Duodenal mucosa (tissue), 2 donors: ENCODE data around the gene TM9SF1.

Experiments
- H3K27ac ChIP-seq: one replicate; pipeline ENCODE4 v1.7.0; 2013; ENCODE audit warnings: low read depth, low read length
- H3K27me3 ChIP-seq, 2 donors: one replicate each; pipeline ENCODE4 v1.7.0; 2013; ENCODE audit warnings: low read length in 2 of 2, control low read depth in 1 of 2; ENCODE audit not compliant: insufficient read depth in 2 of 2, control insufficient read depth in 1 of 2
- H3K36me3 ChIP-seq, 2 donors: one replicate each; pipeline ENCODE4 v1.7.0; 2013; ENCODE audit warnings: low read length in 2 of 2, control low read depth in 1 of 2; ENCODE audit not compliant: insufficient read depth in 2 of 2, control insufficient read depth in 1 of 2
- H3K4me1 ChIP-seq, 2 donors: one replicate each; pipeline ENCODE4 v1.7.0; 2013; ENCODE audit warnings: low read length in 2 of 2, control low read depth in 1 of 2; ENCODE audit not compliant: insufficient read depth in 2 of 2, control insufficient read depth in 1 of 2
- H3K4me3 ChIP-seq, 2 donors: one replicate each; pipeline ENCODE4 v1.7.0; 2013; ENCODE audit warnings: low read length in 2 of 2, low read depth in 1 of 2
- H3K9ac ChIP-seq, 2 donors: one replicate each; pipeline ENCODE4 v1.7.0; 2013; ENCODE audit warnings: low read length in 2 of 2, low read depth in 1 of 2
- H3K9me3 ChIP-seq, 2 donors: one replicate each; pipeline ENCODE4 v1.7.0; 2013; ENCODE audit warnings: low read length in 2 of 2, control low read depth in 1 of 2; ENCODE audit not compliant: control insufficient read depth in 1 of 2

TM9SF1 gene

DNA sequence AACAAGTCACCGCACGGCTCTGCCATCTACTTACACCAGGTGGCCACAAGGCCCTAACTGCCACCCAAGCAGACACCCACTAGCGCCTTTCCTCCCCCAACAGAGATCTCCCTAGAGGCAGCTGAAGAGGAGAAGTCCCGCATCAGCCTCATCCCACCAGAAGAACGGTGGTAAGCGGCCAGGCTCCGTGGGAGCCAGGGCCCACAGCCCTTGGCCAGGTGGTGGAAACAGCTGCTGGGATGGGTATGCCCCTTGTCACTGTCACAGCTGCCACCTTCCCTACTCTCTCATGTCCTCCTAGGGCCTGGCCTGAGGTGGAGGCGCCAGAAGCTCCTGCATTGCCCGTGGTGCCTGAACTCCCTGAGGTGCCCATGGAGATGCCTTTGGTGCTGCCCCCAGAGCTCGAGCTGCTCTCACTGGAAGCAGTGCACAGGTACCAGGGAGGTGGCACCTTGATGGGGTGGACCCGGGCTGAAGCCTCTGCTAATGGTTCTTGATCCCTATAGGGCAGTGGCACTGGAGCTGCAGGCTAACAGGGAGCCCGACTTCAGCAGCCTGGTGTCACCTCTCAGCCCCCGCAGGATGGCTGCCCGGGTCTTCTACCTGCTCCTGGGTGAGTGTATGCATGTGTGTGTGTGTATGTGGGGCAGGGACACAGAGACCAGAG lies 15.8 kb downstream of the TM9SF1 start:
- no peaks in the 10 kb centered on the region for H3K9me3 ChIP-seq
- no peaks in the 10 kb centered on the region for H3K4me1 ChIP-seq
- peak overlapping the region in 1 of 2 donors; percentile 17 for H3K9ac ChIP-seq
- no peaks in the 10 kb centered on the region for H3K27me3 ChIP-seq
- H3K4me3 ChIP-seq = no peak overlapping the region
- H3K27ac ChIP-seq = peak overlapping the region; percentile 36
- peaks cover 43 to 87% of the 10 kb centered on the region in 2 donors for H3K36me3 ChIP-seq

DNA sequence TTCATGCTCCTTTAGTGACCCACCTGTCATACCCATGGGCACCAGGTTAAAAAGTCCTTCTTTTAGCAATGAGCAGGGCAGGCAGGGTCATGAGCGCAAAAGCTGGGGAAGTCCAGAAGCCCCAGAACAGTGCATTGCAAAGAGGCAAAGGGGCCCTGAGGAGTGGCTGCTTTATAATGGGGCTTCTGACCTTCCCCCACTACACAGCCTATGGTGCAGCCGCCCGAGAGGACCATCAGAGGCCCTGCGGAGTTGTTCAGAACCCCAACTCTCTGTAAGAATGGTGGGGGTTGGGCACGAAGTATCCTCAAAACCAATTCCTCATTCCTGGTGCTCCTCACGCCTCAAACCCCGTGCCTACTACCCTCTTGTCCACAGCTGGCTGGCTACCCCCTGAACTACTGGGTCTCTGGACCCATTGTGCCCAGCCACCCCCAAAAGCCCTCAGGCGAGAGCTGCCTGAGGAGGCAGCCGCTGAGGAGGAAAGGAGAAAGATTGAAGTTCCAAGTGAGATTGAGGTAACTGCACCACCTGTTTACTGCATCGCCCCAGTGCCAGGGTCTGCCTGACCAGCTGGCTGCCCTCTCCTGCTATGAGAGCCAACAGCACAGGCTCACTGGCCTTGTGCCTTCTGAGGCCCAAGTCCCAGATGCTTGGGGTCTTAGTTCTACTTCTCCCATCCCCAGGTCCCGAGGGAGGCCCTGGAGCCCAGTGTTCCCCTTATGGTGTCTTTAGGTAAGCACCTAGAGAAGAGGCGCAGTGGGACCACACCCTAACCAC lies 16.7 kb downstream of the TM9SF1 start:
- Histone ChIP-seq H3K27ac (no peak overlapping the region), H3K4me3 (no peak overlapping the region), H3K9me3 (no peaks in the 10 kb centered on the region), H3K4me1 (no peaks in the 10 kb centered on the region), H3K9ac (no peak overlapping the region), H3K27me3 (no peaks in the 10 kb centered on the region), H3K36me3 (peaks cover 41 to 81% of the 10 kb centered on the region in 2 donors)

DNA sequence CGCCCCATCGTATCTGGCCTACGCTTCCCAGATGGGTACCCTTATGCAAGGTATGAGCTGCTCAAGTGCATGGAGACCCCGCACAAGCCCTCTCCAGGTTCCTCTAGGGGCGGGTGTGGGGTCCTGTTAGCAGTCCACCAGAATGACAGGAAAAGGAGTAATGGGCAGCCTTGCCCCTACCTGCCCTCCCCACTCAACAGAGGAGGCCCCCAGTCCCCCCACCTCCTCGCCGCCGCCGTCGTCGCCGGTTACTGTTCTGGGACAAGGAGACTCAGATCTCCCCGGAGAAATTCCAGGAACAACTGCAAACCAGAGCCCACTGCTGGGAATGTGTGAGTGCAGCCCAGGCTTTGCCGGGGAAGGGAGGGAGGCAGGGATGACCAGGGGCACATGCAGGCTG lies 17.4 kb downstream of the TM9SF1 start:
- H3K9ac ChIP-seq = no peak overlapping the region
- no peak overlapping the region for H3K27ac ChIP-seq
- no peaks in the 10 kb centered on the region for H3K9me3 ChIP-seq
- H3K36me3 ChIP-seq = peaks cover 43 to 80% of the 10 kb centered on the region in 2 donors
- no peaks in the 10 kb centered on the region for H3K27me3 ChIP-seq
- no peaks in the 10 kb centered on the region for H3K4me1 ChIP-seq
- no peak overlapping the region for H3K4me3 ChIP-seq

DNA sequence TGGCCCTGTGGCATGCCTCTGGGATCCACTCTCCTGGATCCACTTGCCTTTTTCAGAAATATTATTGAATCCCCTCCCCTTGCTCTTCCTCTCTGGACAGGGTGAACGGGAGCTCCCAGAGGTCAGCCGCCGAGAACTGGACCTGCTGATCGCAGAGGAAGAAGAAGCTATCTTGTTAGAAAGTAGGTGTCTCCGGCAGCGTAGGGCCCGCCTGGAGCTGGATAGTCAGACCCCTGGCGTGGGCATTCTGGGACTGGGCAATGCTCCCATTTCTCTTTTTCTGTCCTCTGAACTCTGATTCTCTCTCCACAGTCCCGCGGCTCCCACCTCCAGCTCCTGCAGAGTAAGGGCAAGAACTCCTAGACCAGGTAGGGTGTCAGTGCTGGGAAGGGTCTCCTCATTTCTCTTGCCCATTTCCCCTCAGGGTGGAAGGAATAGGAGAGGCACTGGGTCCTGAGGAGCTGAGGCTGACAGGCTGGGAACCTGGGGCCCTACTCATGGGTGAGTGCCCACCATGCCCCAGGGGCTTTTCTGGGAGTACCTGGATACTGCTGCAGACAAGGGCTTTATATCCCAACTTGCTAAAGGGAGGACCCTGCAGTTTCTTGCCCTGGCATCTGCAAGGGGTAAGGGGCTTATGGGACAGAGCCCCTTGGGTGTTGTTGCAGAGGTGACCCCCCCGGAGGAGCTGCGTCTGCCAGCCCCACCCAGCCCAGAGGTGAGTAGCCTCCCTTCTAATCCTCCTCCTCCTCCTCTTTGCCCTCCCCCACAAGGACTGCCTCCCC lies 18.0 kb downstream of the TM9SF1 start:
- no peaks in the 10 kb centered on the region for H3K27me3 ChIP-seq
- no peaks in the 10 kb centered on the region for H3K4me1 ChIP-seq
- no peak overlapping the region for H3K4me3 ChIP-seq
- no peaks in the 10 kb centered on the region for H3K9me3 ChIP-seq
- H3K27ac ChIP-seq = no peak overlapping the region
- no peak overlapping the region for H3K9ac ChIP-seq
- H3K36me3 ChIP-seq = peaks cover 41 to 80% of the 10 kb centered on the region in 2 donors

DNA sequence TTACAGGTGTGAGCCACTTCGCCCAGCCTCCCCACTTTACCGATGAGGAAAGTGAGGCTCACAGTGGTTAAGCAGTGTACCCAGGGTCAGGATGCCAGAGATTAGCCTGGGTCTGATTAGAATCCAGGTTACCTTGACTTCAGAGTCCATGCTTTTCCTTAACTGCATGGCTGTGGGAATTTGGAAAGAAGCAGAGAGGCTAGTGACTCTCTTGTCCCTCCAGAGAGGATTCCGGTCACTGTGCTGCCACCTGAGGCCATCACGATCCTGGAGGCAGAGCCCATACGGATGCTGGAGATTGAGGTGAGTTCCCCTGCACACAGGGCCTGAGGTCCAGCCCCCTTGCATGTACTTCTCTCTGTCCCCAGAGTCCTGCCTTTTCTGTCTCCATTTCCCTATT lies 18.6 kb downstream of the TM9SF1 start:
- Histone ChIP-seq H3K4me1 (no peaks in the 10 kb centered on the region), H3K27me3 (no peaks in the 10 kb centered on the region), H3K27ac (no peak overlapping the region), H3K36me3 (peaks cover 36 to 76% of the 10 kb centered on the region in 2 donors), H3K9ac (no peak overlapping the region), H3K9me3 (no peaks in the 10 kb centered on the region), H3K4me3 (no peak overlapping the region)

DNA sequence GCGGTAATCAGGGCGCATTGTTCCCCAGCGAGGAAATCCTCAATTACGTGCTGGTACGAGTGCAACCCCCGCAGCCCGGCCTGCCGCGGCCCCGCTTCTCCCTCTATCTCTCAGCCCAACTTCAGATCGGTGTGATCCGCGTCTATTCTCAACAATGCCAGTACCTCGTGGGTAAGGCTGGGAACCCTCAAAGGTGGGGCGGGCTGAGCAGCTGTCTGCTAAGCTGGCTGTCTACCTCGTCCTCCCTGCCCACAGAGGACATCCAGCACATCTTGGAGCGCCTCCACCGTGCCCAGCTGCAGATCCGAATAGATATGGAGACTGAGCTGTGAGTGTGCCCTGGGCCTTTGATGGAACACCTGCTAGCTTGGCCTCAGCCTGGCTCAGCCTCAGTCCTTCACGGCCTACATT lies 22.4 kb downstream of the TM9SF1 start:
- H3K27ac ChIP-seq = no peak overlapping the region
- H3K27me3 ChIP-seq = no peaks in the 10 kb centered on the region
- H3K9ac ChIP-seq = peak overlapping the region in 1 of 2 donors; percentile 16
- no peaks in the 10 kb centered on the region for H3K4me1 ChIP-seq
- peaks cover 29 to 46% of the 10 kb centered on the region in 2 donors for H3K36me3 ChIP-seq
- H3K9me3 ChIP-seq = no peaks in the 10 kb centered on the region
- peak overlapping the region in 1 of 2 donors; percentile 57 for H3K4me3 ChIP-seq

DNA sequence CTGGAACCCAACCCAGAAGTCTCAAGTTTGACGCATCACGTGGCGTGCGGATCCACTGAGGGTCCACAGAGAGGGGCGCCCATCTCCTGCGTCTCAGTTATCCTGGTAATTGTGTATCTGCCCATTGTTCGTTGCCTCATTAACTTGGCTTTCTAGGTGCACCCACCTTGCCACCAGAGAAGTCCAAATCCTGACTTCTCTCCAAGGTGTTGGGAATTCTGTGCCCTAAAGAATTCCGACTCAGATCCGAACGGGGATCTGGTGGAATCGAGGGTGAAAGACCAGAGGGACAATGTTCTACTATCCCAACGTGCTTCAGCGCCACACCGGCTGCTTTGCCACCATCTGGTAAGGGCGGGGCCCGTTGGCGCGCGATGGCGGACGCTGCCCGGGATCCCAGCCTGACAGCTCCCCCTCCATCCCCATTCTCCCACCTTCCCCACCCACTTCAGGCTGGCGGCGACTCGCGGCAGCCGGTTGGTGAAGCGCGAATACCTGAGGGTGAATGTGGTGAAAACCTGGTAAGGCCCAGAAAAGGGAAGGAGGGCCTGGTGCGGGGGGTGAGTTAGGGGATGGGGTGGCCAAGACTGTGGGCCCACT lies 22.9 kb downstream of the TM9SF1 start:
- no peaks in the 10 kb centered on the region for H3K4me1 ChIP-seq
- no peaks in the 10 kb centered on the region for H3K27me3 ChIP-seq
- H3K9me3 ChIP-seq = no peaks in the 10 kb centered on the region
- H3K4me3 ChIP-seq = peak overlapping the region; percentile 0 to 57
- H3K27ac ChIP-seq = no peak overlapping the region
- peaks cover 30 to 46% of the 10 kb centered on the region in 2 donors for H3K36me3 ChIP-seq
- H3K9ac ChIP-seq = peak overlapping the region in 1 of 2 donors; percentile 16

DNA sequence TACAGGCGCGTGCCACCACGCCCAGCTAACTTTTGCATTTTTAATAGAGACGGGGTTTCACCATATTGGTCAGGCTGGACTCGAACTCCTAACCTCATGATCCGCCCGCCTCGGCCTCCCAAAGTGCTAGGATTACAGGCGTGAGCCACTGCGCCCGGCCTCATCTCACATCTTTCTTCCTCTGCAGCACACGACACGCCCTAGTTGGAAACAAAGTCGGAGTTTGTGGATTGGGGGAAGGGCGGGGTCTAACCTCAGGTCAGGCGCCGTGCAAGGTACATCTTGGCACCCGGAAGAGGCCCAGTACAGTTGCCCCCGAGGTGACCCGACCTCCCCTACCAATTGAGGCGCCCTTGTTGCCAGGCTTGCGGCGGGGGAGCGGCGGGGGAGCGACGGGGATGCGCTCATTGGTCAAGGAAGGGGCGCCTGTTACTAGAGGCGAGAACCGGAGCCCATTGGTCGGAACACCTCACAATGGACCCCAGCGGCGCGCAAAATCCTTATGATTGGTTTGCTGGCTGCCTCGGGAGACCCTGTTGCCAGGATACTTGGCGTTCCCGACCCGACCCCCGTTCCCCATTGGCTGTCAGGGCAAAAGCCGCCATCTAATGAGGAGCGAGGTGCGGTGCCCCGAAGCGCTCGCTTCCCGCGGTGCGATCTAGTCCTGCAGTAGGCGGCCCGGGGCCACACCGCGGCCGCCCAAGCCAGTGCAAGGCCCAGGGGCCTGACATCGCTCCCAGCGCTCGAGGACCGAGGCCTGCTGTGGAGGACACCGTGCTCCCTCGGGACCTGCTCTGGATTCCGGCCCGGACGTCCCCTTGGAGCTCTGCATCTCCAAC lies 23.6 kb downstream of the TM9SF1 start, which contains the start of gene REC8:
REC8 (plus strand) TSS at position 659 of the 839 bp plus-strand sequence. CDS start 473 bp downstream, outside the sequence.
- Histone ChIP-seq H3K9ac (peak within 1 kb of the TSS in 1 of 2 donors; percentile 16), H3K36me3 (peaks cover 27 to 44% of the 10 kb centered on the region in 2 donors), H3K4me1 (no peaks in the 10 kb centered on the region), H3K27ac (peak within 1 kb of the TSS; percentile 10), H3K9me3 (no peaks in the 10 kb centered on the region), H3K27me3 (no peaks in the 10 kb centered on the region), H3K4me3 (peak within 1 kb of the TSS; percentile 0 to 57)

DNA sequence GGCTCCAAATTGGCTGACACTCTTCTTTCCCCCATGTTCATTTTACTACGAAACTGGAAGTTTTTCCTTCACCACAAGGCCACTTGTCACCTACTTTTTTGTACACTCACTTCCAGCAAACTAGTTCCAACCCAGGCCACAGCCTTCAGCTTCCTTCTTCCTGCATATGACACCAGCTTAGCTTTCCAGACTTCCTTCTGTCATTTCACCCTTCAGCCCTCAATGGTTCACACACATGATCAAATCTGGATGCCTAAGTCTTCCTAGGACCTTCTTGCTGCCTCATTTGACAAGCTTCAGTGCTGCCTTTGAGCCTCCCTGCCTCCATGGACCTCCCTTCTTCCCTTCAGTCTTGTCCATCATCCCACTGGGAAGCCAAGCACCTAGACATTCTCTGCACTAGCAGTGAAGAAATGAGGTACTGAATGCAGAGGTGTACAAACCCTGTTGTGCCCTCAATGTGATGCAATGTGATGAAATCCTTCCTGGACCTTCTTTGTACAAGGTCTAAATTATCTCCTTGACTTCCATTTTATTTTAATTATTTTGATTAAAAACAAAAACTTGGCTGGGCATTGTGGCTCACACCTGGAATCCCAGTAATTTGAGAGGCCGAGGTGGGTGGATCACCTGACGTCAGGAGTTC lies 27.6 kb downstream of the TM9SF1 start:
- H3K9ac ChIP-seq = no peak overlapping the region
- H3K27ac ChIP-seq = no peak overlapping the region
- H3K4me1 ChIP-seq = peaks cover 8 to 16% of the 10 kb centered on the region in 2 donors
- H3K4me3 ChIP-seq = no peak overlapping the region
- H3K36me3 ChIP-seq = peaks cover 52 to 62% of the 10 kb centered on the region in 2 donors
- H3K27me3 ChIP-seq = no peaks in the 10 kb centered on the region
- no peaks in the 10 kb centered on the region for H3K9me3 ChIP-seq
